ENCODE data around the gene THSD4. TPM values are rescaled to one million over a fixed set of nuclear protein-coding genes. Genes with fewer than 3 reads are reported as not detected.

THSD4 gene
- total RNA-seq: 5.9 and 38.5 TPM in 2 replicates

GRCh38 chr15:71114887-71115566 lies at the start of gene THSD4:
THSD4 (plus strand) TSS chr15:71115471.

GRCh38 chr15:71810256-71811035 lies 695.2 kb downstream of the THSD4 start, which contains the start of gene NR2E3:
NR2E3 (plus strand) TSS chr15:71810554; CDS start chr15:71810744, 190 bp downstream.

Other genes starting within 250 kb of the THSD4 start
- gene THAP10, start 223.0 kb upstream of the THSD4 start, total RNA-seq: 2.2 and 3.1 TPM in 2 replicates
- gene LRRC49, start 222.6 kb upstream of the THSD4 start, total RNA-seq: 5.5 and 8.2 TPM in 2 replicates